Inferior parietal cortex (tissue), 1 donor: ENCODE results near the gene KLHL42.
A peak's percentile ranks its signal among the peaks of the same experiment; 100 is the strongest.
"Not testable (repeated sequence)": the region's sequence is repeated elsewhere in the genome, so short reads cannot be mapped to it uniquely, and the experiment has no call there.

ENCODE experiments used
- DNase-seq: peaks from one replicate; pipeline ENCODE4 v3.0.0-alpha.2; 2016; ENCODE audit errors: extremely low spot score

The KLHL42 gene

GRCh38 chr12:27779920-27780611 is at the start of gene KLHL42, which contains the start of gene MANSC4:
KLHL42 (plus strand) TSS chr12:27780233; CDS start chr12:27780331, 98 bp downstream.
MANSC4 (minus strand) TSS chr12:27780236; CDS start chr12:27771276, 8,960 bp downstream.
- DNase-seq, result peak; percentile 54

- no peak for DNase-seq
These were observed 47.8 kb upstream of the KLHL42 start for GRCh38 chr12:27732281-27732680.

- peak; percentile 39 for DNase-seq
These were observed 46.9 kb upstream of the KLHL42 start for GRCh38 chr12:27733052-27733656.

- DNase-seq, result no peak
These were observed 46.2 kb upstream of the KLHL42 start for GRCh38 chr12:27733791-27734190.

GRCh38 chr12:27734321-27734720 is 45.7 kb upstream of the KLHL42 start:
- DNase-seq, result not testable (repeated sequence)

- DNase-seq, result no peak
These were observed 36.4 kb upstream of the KLHL42 start for GRCh38 chr12:27743601-27744000.

GRCh38 chr12:27745734-27746133 is 34.3 kb upstream of the KLHL42 start:
- DNase-seq, result not testable (repeated sequence)

- no peak for DNase-seq
These were observed 32.8 kb upstream of the KLHL42 start for GRCh38 chr12:27747111-27747820.

- DNase-seq, result no peak
These were observed 28.5 kb upstream of the KLHL42 start for GRCh38 chr12:27751386-27752047.

- no peak for DNase-seq
These were observed 25.2 kb upstream of the KLHL42 start for GRCh38 chr12:27754795-27755194.

- DNase-seq, result no peak
These were observed 23.3 kb upstream of the KLHL42 start for GRCh38 chr12:27756670-27757195.

- DNase-seq, result no peak
These were observed 17.3 kb upstream of the KLHL42 start for GRCh38 chr12:27762757-27763156.

- no peak for DNase-seq
These were observed 13.4 kb upstream of the KLHL42 start for GRCh38 chr12:27766587-27766986.

- no peak for DNase-seq
These were observed 10.8 kb upstream of the KLHL42 start for GRCh38 chr12:27769142-27769673.

- DNase-seq, result no peak
These were observed 8.3 kb upstream of the KLHL42 start for GRCh38 chr12:27771481-27772327.

GRCh38 chr12:27772328-27773049 is 7.5 kb upstream of the KLHL42 start:
- DNase-seq, result no peak

- DNase-seq, result peak; percentile 58
These were observed 2.9 kb upstream of the KLHL42 start for GRCh38 chr12:27777141-27777540.

- no peak for DNase-seq
These were observed 1.8 kb upstream of the KLHL42 start for GRCh38 chr12:27778206-27778605.

GRCh38 chr12:27779416-27779919 is 565 bp upstream of the KLHL42 start:
- DNase-seq, result no peak
